ENCODE measurements around the gene CDC37. TPM values are rescaled to one million over a fixed set of nuclear protein-coding genes. Genes with fewer than 3 reads are reported as not detected.

The CDC37 gene
- total RNA-seq, 1 experiment from 2014 or later: 260 TPM

GRCh38 chr19:10449037-10449436 is 45.7 kb upstream of the CDC37 start:
- no peak overlapping the region for H3K27ac ChIP-seq (ENCODE audit: low read depth, low read length)
- intact Hi-C loops (cut with micrococcal nuclease): no loop called here
- no peak overlapping the region for H2AFZ ChIP-seq (ENCODE audit: low read depth, low read length, poor library complexity, severe bottlenecking)
- TF ChIP-seq EZH2 (IDR thresholded peaks at IDR 0.05) (no peak), RAD21 (IDR thresholded peaks at IDR 0.05; ENCODE audit: low read depth) (no peak), TCF7L2 (IDR thresholded peaks at IDR 0.05; ENCODE audit: borderline replicate concordance, extremely low read depth, insufficient read depth, insufficient read length) (no peak), ZNF274 (IDR thresholded peaks at IDR 0.05; ENCODE audit: low read depth, low read length) (no peak), EGR1 (IDR thresholded peaks at IDR 0.05; ENCODE audit: low read depth) (no peak), CEBPB (IDR thresholded peaks at IDR 0.05; ENCODE audit: low read depth) (no peak), MAX (IDR thresholded peaks at IDR 0.05) (no peak), FOSL1 (IDR thresholded peaks at IDR 0.05; ENCODE audit: low read depth) (no peak), POLR2AphosphoS5 (IDR thresholded peaks at IDR 0.05; ENCODE audit: low read depth, low read length) (no peak), POLR2A (IDR thresholded peaks at IDR 0.05; ENCODE audit: borderline replicate concordance, extremely low read depth, insufficient read depth, insufficient read length) (no peak), CTCF (IDR thresholded peaks at IDR 0.05 in 2 of 3, conservative IDR thresholded peaks at IDR 0.05 in 1 of 3; ENCODE audit: borderline replicate concordance in 1 of 3, insufficient read depth in 1 of 3, low read depth in 2 of 3, low read length in 2 of 3) (no peak)
- TF ChIP-seq, protein P1, sequence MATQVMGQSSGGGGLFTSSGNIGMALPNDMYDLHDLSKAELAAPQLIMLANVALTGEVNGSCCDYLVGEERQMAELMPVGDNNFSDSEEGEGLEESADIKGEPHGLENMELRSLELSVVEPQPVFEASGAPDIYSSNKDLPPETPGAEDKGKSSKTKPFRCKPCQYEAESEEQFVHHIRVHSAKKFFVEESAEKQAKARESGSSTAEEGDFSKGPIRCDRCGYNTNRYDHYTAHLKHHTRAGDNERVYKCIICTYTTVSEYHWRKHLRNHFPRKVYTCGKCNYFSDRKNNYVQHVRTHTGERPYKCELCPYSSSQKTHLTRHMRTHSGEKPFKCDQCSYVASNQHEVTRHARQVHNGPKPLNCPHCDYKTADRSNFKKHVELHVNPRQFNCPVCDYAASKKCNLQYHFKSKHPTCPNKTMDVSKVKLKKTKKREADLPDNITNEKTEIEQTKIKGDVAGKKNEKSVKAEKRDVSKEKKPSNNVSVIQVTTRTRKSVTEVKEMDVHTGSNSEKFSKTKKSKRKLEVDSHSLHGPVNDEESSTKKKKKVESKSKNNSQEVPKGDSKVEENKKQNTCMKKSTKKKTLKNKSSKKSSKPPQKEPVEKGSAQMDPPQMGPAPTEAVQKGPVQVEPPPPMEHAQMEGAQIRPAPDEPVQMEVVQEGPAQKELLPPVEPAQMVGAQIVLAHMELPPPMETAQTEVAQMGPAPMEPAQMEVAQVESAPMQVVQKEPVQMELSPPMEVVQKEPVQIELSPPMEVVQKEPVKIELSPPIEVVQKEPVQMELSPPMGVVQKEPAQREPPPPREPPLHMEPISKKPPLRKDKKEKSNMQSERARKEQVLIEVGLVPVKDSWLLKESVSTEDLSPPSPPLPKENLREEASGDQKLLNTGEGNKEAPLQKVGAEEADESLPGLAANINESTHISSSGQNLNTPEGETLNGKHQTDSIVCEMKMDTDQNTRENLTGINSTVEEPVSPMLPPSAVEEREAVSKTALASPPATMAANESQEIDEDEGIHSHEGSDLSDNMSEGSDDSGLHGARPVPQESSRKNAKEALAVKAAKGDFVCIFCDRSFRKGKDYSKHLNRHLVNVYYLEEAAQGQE (IDR thresholded peaks at IDR 0.05; ENCODE audit: low read depth): no peak
- H3K9ac ChIP-seq (ENCODE audit: low read length): no peak overlapping the region
- no peak for ATAC-seq
- peaks cover 0 to 15% of the 10 kb centered on the region in 2 experiments; a peak in 2 of 4 replicates for H3K4me1 ChIP-seq (ENCODE audit: control insufficient read depth in 1 of 2, insufficient read depth in 2 of 2, low read length in 2 of 2)
- H3K9me3 ChIP-seq (ENCODE audit: control insufficient read depth in 1 of 2, insufficient read depth in 1 of 2, low read depth in 1 of 2, low read length in 2 of 2): no peaks in the 10 kb centered on the region
- no peaks in the 10 kb centered on the region for H3K9me2 ChIP-seq (ENCODE audit: insufficient read depth)
- peaks cover 4% of the 10 kb centered on the region; the same call in 1 of the 2 replicates for H3K79me2 ChIP-seq (ENCODE audit: insufficient read depth, low read length)
- CTCF ChIA-PET: no interaction called here
- H4K20me1 ChIP-seq (ENCODE audit: insufficient read depth): peaks cover 3% of the 10 kb centered on the region; the same call in 1 of the 2 replicates
- no peak for DNase-seq (ENCODE audit: low read depth, low spot score)
- no peak overlapping the region for H3K4me2 ChIP-seq (ENCODE audit: low read length)
- BruUV-seq (replicated peaks): no TSS peak
- POLR2A ChIA-PET: no interaction called here
- peaks cover 0 to 13% of the 10 kb centered on the region in 2 experiments; a peak in 3 of 4 replicates for H3K36me3 ChIP-seq (ENCODE audit: control insufficient read depth in 1 of 2, insufficient read depth in 2 of 2, low read length in 2 of 2)
- RAD21 ChIA-PET (ENCODE audit: low non-redundant PET in 1 of 2, low total read pairs in 2 of 2, uncharacterized antibody in 2 of 2, unreplicated experiment in 2 of 2): no interaction called here
- H3K4me3 ChIP-seq (replicated peaks in 1 of 2; ENCODE audit: low read depth in 1 of 2, low read length in 2 of 2): no peak overlapping the region
- H3K27me3 ChIP-seq (ENCODE audit: insufficient read depth, low read length): no peaks in the 10 kb centered on the region
